ENCODE data around the gene OPN5. TPM values are rescaled to one million over a fixed set of nuclear protein-coding genes. Genes with fewer than 3 reads are reported as not detected.

The OPN5 gene
- not detected in 2 replicates for total RNA-seq

GRCh38 chr6:47781732-47782131 lies at the start of gene OPN5:
Gene OPN5, plus strand, starts transcription at chr6:47782032. Its CDS starts 35 bp downstream, at chr6:47782067.

Small RNAs within 50 kb of the gene (small RNA-seq; reads per million reads assigned to genes)
- gene RNU1-105P = not detected

Other genes with a start within 250 kb of the OPN5 start
- under 0.01 TPM in 1 of 2 replicates, not detected in the other for gene ADGRF4, start 83.5 kb upstream of the OPN5 start, total RNA-seq

Measured in thoracic aorta endothelial cell (primary cell).